ENCODE results near the gene PTCSC3. TPM values are rescaled to one million over a fixed set of nuclear protein-coding genes. Genes with fewer than 3 reads are reported as not detected.

Gene PTCSC3
- total RNA-seq, 4 donors from 2014 or later: not detected

GRCh38 chr14:36085861-36086260 is 90.7 kb downstream of the PTCSC3 start:
- no peak overlapping the region for H3K27ac ChIP-seq
- DNase-seq: no peak
- no peaks in the 10 kb centered on the region for H3K36me3 ChIP-seq
- H3K4me3 ChIP-seq: no peak overlapping the region
- H3K4me1 ChIP-seq: no peaks in the 10 kb centered on the region
- no peaks in the 10 kb centered on the region for H3K9me3 ChIP-seq
- no peak for TF ChIP-seq CTCF (IDR thresholded peaks at IDR 0.05)
- no peak for TF ChIP-seq POLR2A (IDR thresholded peaks at IDR 0.05)
- no peaks in the 10 kb centered on the region for H3K27me3 ChIP-seq

Other genes starting within 250 kb of the PTCSC3 start
- 10 to 100 TPM; 11.9 to 34.7 (median 17.7) TPM for gene MBIP, start 143.9 kb upstream of the PTCSC3 start, total RNA-seq

Data from Peyer's patch (tissue), 4 donors.